NCI-H1436 treated with DMSO at 0.1 percent for 48 hours (cell line): ENCODE data around the gene RAB6B.

Experiments used
- DNase-seq: peaks from one replicate; lab custom pipeline; 2025; lab: John Stamatoyannopoulos, UW

The RAB6B gene

DNA sequence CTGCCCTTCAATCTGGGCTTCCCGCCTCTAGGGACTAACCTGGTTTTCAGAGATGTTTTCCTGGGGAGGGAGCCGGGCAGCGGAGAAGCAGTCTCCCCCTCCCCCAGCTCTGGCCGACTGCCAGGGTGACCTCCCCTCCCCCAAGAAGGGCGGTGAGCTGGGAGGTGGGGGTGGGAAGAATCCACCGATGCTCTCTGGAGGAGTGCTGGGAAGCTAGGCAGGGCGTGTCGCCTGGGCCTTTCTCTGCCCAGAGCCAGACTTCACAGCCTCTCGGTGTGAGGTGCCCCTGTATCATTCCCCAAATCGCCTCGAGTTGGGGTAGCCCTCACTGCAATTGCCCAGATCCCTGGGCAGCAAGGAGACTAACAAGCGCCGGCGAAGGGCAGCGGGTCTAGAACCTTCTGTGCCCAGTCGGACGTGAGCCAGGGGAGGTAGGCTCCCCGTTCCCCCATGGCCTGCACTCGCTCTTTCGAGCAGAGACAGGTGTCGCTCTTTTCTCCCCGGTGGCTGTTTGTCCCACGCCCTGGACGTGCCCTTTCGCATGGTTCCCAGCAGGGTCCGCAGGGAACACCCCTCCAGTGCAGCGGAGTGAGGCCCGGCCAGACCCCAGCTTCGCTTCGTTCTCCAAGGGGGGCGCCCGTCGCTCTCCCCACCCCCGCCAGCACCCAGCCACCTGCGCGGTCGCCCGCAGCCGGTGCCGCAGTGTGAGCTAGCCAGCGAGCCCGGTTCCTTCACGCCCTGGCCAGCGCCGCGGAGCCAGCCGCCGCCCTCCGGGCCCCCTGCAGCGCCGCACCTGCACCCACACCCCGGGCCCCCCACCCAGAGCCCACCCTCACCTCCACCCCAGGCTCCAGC, 1.1 kb downstream of the RAB6B start:
- no peak for DNase-seq

DNA sequence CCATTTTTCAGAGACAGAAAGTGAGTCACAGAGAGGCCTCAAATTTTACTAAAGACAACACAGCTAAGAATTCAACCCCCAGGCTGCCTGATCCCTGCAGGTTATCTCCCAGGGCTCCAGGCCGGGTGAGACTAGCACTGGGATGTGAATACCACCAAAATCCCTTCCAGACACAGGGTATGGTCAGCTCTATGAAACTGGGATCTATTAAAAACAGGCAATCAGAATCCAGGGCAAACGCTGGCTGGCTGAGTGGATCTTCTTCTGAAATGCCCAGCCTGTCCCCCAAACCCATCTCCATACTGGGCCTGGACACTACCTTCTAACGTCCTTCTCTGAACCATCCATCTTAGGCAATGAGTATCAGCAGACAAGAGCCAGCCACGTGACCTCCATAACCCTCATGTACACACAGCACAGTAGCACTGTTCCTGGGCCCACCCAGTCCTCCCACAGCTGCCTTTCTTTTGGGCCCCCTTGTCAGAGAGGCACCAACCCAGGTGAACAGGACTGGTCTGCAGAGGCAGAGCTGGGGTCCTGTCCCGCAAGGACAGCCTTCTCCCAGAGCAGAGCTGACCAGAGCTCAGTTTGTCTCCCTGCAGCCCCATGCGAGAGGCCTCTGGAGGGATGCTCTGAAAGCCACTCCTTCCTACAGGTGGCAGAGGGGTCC, 1.9 kb downstream of the RAB6B start:
- DNase-seq: no peak

DNA sequence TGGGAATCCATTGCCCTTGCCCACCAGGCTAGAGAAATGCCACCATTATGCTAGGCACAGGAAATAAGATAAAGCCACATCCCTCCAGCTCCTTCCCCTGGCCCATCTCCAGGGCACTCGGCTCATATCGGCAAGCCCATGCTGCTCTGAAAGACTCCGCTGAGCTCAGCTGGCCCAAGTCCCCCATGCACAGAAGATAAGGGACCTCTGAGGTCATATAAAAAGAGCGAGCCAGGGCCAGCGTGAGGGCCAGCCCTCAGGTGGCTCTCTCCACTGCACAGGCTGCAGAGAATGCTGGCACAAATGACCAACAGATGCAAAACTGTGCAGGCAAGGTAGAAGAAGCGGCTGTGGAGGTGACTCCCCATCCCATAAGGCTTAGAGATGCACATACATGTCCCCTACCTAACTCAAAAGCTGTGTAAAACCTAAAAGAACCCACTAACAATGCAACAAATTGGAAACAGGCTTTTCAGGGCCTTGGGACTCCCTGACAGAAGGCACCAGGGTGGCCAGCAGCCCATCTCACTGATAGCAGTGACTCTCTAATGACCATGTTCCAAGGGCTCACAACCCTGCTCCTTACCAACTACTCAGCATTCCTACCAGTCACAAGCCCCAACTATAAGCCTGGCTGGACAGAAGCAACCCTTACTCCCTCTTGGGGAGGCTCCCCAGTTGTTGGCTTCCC, 3.0 kb downstream of the RAB6B start:
- no peak for DNase-seq

DNA sequence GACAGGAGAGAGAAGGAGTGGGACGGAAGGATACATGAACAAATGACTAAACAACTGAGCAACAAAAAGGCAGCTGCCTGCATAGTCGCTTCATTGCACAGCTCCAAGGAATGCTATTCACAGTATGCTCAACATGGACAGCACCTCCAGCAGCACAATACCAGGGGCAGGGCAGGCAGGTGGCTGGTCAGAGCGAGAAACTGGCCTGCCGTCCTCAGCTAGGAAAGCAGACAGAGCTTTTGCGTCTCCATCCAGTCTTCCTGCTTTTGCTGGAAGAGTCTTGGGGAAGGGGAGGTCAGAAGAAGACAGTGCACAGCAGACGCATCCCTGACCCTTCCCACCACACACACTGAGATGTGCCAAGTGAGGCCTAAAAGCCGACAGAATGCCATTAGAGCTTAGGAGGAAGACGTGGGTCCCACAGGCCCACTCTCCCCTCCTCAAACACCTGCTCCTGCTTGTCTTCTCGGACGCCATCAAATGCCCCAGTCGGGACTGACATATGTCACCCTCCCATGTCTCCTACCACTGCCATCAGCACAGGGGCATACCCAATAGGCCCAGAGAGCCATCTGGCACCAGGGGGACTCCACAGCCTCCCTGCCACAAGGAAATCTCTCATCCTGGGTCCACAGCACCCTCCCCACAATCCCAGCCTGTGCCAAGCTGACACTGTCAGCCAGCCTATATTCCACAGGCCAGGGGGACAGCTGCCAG, 3.9 kb downstream of the RAB6B start:
- no peak for DNase-seq

DNA sequence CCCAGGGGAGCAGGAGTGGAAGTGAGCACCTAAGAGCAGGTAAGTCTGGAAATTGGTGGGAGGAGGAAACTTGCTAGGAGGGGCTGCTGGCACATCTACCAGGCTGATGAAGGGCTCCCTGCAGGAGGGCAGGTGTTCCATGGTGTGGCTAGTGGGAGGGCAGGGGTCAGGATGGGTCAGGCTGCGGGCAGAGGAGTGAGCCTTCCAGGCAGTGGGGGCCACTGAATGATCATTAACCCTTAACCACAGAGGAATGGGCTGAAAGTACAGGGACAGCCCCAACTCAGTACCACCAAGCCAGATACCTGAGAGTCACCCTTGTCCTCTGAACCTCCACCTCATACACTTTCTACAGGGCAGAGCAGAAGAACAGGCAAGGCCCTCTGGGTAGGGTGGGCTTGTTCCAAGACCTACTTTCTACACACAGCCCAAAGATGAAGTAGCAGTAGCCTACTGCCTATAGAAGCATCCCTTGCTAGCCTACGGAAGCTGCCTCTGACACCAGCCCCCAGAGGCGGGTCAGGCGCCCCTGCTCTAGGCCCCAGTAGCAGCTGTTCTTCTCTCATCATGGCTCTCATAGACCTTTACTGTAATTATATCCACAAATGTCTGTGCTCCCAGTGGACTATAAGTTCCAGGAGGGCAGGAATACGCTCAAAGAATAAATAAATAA, 4.6 kb downstream of the RAB6B start:
- DNase-seq: no peak

DNA sequence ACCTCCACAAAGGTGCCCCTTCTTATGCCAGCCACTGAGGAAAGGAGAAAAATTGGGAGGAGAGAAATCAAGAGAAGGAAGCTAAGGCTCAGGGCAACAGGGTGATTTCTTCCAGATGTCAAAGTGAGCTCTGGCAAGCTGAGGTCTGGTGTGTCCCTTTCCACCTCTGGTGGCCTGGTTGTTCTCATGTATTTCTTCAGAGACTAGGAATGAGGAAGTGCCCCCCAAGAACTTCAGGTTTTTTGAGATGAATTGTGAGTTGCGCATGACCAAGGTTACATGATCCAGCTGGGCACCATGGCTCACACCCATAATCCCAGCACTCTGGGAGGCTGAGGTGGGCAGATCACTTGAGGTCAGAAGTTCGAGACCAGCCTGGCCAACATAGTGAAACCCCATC, 5.6 kb downstream of the RAB6B start:
- DNase-seq: no peak

DNA sequence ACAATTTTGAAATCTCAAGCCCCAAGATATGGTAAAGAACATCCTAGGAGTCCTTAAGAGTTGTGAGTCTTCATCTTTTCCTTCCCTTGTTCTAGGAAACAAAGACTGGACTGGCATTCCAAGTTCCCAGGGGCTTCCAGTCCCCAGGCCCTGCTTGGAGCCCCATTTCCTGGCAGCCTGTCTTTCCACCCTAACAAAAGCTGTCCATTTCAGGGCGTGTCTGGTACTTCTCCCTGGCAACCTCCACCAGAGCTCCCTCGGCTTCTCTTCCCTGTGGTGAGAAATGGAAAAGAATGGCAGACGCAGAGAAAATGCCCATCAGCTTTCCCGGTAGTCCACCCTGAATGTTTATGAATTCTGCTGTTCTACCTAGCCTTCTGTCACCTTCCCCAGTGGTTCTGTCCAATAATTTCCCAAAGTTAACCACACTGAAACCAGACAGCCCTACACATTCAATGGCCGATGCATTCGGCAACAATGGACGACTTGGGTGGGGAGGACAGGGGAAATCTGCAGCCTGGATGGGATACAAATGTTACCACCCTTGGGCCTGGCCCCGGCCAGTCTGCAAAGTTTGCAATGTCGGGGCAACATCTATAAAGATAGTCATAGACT, 6.8 kb downstream of the RAB6B start:
- DNase-seq: no peak

DNA sequence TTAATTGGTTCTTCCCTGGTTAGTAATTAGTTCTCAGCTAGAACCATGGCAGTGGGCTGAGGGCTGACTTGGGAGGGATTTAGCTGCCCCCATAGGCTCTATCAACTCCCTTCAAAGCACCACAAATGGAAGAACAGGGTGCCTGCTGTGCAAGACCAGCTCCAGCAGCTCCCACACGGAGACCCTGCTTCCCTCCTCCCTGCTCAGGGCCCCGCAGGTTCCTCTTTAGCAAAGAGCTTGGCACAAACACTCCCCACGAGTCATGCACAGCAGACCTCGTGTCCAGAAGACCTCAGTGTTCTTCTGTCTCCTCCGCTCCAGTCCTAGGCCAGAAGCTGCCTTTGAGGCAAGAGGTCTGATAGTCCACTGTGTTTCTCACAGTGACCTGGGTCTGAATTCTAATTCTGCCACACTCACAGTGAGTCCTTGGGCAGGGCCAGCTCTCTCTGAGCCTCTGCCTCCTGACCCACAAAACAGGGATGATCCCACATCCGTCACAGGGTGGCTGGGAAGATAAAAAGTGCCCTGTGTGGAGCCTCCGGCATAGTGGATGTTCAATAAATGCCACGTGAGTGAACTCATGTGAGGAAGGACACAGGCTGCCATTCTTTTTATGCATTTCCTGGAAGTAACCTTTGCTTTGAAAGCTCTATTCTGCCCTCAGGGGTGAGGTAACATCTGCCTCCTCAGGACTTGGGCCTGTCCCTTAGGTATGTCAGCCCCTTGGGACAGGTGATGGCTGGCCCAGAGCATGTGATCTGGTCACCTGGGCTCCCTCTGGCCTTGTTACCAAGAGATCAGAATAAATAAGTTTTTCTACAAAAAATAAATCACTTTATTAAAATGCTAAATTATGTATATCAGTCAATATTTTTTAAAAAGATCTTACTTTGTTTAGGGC, 7.6 kb downstream of the RAB6B start:
- no peak for DNase-seq

DNA sequence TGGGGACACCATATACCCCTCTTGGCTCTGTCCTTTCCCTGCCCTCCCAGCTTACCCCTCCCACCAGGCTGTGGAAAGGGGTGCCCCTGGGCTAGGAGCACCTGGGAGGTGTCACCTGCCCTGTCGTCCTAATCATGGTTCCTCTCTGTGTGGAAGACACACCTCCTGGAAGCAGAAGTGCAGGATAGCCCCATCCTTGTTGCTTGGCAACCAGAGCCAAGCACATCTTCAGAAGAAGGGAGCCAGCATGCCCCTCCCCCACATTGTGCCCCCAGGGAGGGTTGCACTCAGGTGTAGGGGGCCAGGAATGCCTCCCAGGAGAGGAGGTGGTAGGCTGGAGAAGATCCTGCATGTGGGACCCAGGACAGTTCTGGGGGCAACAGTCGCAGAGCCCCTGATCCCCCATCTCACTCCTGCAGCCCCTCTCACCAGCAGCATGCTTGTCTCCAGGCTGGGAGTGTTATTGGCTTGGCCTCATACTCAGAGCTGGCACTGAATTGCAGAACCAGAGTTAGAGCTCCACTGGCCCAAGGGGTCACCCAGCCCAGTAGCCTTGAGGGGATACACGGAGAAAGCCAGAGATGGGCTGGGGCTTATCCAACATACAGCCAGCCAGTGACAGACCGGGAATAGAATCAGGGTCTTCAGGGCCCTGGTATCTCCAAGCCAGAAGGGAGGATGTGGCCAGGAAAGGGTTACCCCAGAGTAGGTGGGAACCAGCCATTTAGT, 8.4 kb downstream of the RAB6B start:
- DNase-seq: no peak

DNA sequence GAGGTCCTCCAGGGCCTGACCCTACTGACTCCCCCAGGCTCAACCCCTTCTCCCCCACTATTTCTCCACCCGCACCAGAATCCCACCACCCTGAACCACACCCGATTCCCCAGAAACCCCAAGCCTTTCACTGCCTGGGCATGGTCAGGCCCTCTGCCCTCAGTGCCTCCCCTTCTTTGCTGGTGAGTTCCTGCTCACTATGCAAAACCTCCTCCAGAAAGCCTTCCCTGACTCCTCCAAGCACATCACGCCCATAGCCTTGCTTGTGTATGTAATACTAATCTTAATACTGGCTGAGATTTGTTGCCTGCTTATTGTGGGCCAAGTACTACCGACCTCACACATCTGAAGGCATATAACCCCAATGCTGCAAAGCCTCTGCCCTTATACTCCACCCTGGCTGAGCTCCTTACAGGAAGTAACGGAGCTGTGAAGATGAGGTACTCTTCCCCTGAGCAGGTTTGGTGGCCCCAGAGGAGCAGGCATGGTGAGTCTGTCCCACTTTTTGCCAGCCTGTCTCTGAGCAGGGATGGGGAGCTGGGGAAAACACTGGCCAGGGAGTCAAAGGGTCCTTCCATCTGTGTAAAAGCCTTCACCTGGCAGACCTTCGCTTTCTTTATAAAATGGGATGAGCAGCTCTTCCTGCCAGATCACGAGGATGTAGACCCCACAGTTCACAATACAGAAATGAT, 9.5 kb downstream of the RAB6B start:
- DNase-seq: no peak

DNA sequence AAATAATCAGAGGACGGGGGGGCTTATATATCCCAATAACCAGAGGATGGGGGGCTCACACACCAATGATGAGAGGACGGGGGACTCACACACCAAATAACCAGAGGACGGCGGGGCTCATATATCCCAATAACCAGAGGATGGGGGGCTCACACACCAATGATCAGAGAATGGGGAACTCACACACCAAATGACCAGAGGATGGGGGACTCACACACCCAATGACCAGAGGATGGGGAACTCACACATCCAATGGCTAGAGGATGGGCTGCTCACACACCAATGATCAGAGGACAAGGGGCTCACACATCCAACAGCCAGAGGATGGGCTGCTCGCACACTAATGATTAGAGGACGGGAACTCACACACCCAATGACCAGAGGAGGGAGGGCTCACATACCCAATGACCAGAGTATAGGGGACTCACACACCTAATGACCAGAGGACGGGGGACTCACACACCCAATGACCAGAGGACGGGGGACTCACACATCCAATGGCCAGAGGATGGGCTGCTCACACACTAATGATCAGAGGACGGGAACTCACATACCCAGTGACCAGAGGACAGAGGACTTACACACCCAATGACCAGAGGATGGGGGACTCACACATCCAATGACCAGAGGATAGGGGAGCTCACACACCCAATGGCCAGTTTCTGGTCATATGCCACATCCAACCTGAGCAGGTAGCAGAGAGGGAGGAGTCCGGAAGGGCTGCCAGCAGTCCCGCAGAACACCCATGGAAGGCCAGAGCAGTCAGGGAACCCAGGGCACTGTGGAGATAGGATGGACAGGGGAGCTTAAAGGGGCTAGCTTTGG, 10.6 kb downstream of the RAB6B start:
- DNase-seq: no peak

DNA sequence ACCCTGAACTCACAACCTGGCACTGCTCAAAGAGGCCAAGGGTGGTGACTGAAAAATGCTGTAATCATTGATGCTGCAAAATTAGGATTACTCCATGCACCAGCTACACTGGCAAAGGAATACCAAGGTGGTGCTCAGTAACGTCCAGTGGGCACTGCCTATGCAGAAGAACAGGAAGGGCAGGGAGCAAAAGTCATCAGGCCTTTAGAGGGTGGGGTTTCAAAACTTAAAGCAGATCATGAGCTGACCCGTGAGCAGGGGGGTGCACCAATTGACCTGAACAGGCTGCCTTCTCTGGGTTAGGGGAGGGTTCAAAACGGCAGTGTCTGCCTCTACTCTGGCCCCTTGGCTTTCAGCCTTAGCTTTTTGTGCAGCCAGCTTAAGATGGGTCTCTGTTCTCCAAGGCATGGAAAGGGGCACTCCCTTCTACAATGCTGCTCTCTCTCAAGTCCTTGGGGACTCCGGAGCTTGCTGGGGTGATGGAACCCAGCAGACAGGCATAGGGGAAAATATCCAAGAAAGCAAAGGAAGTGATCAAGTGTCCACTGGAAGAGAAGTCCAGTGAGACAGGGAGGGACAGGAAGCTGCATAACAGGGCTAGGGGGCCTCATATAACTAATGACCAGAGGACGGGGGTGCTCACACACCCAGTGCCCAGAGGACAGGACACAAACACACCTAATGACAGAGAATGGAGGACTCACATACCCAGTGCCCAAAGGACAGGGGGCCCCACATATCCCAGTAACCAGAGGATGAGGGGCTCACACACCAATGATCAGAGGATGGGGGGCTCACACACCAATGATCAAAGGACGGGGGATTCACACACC, 11.4 kb downstream of the RAB6B start:
- DNase-seq: no peak

DNA sequence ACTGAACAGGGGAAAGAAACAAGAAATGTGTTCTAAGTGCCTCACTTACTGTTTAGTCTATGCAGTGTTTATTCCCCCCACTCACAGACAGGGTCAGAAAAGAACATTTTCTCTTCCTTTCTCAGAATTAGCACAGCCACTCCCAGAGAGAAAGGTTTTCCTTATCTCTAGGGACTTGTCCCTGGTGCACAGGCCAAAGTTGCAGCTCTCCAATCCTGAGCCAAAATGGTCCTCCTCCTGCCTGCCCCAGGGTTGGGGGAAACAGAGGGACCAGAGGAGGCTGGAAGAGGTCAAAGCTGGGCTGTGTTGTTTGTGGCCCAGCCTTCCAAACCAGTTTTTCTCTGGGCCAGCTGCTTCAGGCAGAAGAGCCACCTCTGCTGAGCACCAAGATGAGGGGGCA, 12.0 kb downstream of the RAB6B start:
- DNase-seq: no peak

DNA sequence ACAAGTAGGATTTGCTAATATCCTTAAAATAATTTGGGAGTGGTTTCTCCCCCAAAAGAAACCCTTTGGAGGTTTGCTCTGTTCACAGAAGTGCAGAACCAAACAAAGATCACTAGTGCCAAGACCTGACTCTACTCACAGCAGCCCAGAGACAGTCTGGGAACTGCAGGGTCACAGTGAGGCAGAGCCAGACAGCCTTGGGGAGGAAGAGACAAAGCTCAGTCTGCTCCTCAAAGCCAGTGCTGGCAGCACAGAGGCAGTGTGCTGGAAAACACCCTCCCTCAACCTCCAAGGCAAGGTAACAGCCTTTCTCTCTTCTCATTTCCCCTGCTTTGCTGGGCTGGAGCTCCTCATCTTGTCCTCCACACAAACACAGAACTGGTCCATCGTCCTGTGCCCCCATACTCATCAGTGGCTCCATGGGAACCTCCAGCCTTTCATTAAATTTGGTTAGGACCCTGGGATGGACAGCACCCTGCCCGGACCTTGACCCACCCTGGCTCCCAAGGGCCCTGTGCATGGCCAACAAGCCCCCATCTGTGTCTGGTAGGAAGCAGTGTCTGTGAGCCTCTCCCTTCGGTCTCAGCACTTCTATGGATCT, 12.6 kb downstream of the RAB6B start:
- no peak for DNase-seq

DNA sequence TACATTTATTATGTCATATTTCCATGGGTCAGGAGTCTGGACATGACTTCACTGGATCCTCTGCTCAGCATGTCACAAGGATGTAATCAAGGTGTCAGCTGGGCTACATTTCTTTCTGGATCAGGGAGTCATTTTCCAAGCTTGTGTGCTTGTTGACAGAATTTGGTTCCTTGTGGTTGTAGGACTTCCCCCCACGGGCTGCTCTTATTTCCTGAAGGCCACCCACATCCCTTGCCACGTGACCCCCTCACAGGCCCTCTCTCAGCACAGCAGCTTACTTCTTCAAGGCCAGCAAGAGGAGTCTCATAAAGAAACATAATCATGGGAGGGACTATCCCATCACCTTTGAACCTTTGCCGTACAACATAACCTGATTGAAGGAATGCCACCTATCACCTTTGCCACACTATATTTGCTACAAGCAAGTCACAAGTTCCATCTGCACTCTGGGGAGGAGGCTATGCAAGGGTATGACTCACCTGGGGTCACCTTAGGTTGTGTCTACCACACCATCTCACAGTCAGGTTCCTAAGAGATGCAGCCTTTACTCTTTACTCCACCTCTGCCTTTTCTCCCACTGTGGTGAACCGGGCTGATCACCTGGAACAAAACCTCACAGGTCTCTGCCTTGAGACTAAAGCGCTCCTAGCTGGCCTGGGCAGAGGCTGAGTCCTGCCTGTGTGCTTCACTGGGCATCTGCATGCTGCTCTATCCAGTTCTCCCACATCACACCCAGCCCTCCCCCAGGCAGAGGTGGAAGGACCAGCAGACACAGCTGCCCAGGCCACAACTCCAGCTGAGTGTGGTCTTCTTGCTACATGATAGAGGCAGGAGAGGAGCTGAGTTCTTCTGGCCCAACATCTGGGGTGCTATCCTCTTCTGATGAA, 13.5 kb downstream of the RAB6B start:
- no peak for DNase-seq

DNA sequence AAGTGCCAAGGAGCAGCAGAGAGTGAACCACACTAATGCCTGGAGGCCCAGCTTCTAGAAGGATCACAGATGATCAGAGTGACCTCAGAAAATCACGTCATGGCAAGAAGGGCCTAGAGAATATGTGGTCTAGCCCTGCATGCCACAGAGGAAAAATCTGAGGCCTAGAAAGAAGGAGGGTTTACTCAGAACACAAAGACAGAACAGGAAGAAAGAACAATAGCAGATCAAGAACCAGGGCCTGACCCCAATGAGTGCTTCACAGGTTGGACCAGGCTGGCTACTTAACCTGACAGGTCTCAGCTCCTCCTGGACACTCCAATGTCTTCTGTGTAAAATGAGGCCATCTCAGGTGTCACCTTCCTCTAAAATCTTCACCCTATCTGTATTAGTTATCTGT, 14.2 kb downstream of the RAB6B start:
- DNase-seq: no peak
